ENCODE data around the gene HMCN2.

DNA sequence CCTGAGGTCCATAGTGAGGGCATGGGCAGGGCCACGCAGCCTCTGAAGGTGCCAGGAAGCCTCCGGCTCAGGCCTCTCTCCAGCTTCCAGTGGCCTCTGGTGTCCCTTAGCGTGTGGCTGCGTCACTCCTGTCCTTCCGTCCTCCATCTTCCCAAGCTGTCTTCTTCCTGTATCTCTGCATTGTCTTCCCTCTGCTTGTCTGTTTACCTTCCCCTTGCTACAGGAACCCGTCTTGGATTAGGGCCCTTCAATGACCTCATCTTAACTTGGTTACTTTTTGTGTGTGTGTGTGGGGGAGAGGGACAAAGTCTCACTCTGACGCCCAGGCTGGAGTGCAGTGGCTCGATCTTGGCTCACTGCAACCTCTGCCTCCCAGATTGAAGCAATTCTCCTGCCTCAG, 193.6 kb downstream of the HMCN2 start:
- TF ChIP-seq EZH2phosphoT487 (IDR thresholded peaks at IDR 0.05; ENCODE audit: low read depth) = no peak
- TF ChIP-seq CTCF (IDR thresholded peaks at IDR 0.05; ENCODE audit: low read depth, low read length) = no peak

All from OCI-LY3 (cell line).